CD14-positive monocyte (primary cell): ENCODE data around the gene R3HDM2. TPM values are rescaled to one million over a fixed set of nuclear protein-coding genes. Genes with fewer than 3 reads are reported as not detected.

Source experiments
- DNase-seq, 3 donors: peaks; one replicate each; pipeline ENCODE4 v3.0.0-alpha.2; 2011 to 2022
- H2AFZ ChIP-seq: 2 replicates; pipeline ENCODE4 v1.6.0; 2012; ENCODE audit warnings: mild to moderate bottlenecking, low read depth, low read length, inconsistent platforms; ENCODE audit not compliant: insufficient read depth, poor library complexity, severe bottlenecking
- H3K27ac ChIP-seq, 2 donors: 1 replicate in 1 of 2; 2 replicates in 1 of 2; pipeline ENCODE4 v1.5.1; 2012 to 2013; ENCODE audit warnings: low read length in 2 of 2, control low read depth in 1 of 2, inconsistent platforms in 1 of 2, low read depth in 1 of 2, mild to moderate bottlenecking in 1 of 2
- H3K27me3 ChIP-seq, 2 donors: one replicate each; pipeline versions ENCODE4 v1.6.0 to v1.6.1; 2011 to 2013; ENCODE audit warnings: low read length in 2 of 2; ENCODE audit not compliant: control insufficient read depth in 2 of 2, insufficient read depth in 2 of 2
- H3K36me3 ChIP-seq, 2 donors: replicated peaks in 1 of 2; 1 replicate in 1 of 2; 2 replicates in 1 of 2; pipeline versions ENCODE4 v1.5.1 to v1.6.1; 2012 to 2013; ENCODE audit warnings: low read length in 2 of 2, control low read depth in 1 of 2, inconsistent platforms in 1 of 2, mild to moderate bottlenecking in 1 of 2; ENCODE audit not compliant: insufficient read depth in 2 of 2, control insufficient read depth in 1 of 2
- H3K4me1 ChIP-seq, 2 donors: 1 replicate in 1 of 2; 2 replicates in 1 of 2; pipeline versions ENCODE4 v1.5.1 to v1.6.1; 2012 to 2013; ENCODE audit warnings: low read length in 2 of 2, control low read depth in 1 of 2, inconsistent platforms in 1 of 2, mild to moderate bottlenecking in 1 of 2, moderate library complexity in 1 of 2; ENCODE audit not compliant: insufficient read depth in 2 of 2, control insufficient read depth in 1 of 2
- H3K4me2 ChIP-seq: replicated peaks from 2 replicates; pipeline ENCODE3; 2012; ENCODE audit warnings: low read length, moderate library complexity, mild to moderate bottlenecking; ENCODE audit not compliant: poor library complexity, severe bottlenecking; ENCODE audit errors: extremely low read depth
- H3K4me3 ChIP-seq, 3 experiments: fragments of 200-600 bp in 1 of 3; sonication (generic) in 1 of 3; replicated peaks in 1 of 3; 1 replicate in 2 of 3; 2 replicates in 1 of 3; pipeline ENCODE4 v1.5.1; 2011 to 2013; ENCODE audit warnings: low read length in 3 of 3, mild to moderate bottlenecking in 3 of 3, control low read depth in 2 of 3, low read depth in 2 of 3, inconsistent platforms in 1 of 3, moderate library complexity in 1 of 3
- H3K79me2 ChIP-seq: 2 replicates; pipeline ENCODE4 v1.6.0; 2012; ENCODE audit warnings: mild to moderate bottlenecking, control low read depth, inconsistent platforms, low read length, moderate library complexity; ENCODE audit not compliant: insufficient read depth
- H3K9ac ChIP-seq: 2 replicates; pipeline ENCODE4 v1.6.0; 2017; ENCODE audit warnings: low read length, mild to moderate bottlenecking; ENCODE audit not compliant: insufficient read depth, poor library complexity, severe bottlenecking
- H3K9me3 ChIP-seq, 2 donors: replicated peaks in 1 of 2; 1 replicate in 1 of 2; 2 replicates in 1 of 2; pipeline versions ENCODE4 v1.5.1 to v1.6.1; 2012 to 2013; ENCODE audit warnings: low read length in 2 of 2, control low read depth in 1 of 2; ENCODE audit not compliant: control insufficient read depth in 1 of 2, insufficient read depth in 1 of 2
- H4K20me1 ChIP-seq: 2 replicates; pipeline ENCODE4 v1.6.0; 2012; ENCODE audit warnings: mild to moderate bottlenecking, low read length, control low read depth, moderate library complexity; ENCODE audit not compliant: insufficient read depth
- H3K27ac Mint-ChIP-seq, 7 donors: one replicate each; pipeline ENCODE4 v1.8.0; 2020; ENCODE audit warnings: mild to moderate bottlenecking in 7 of 7, mixed read lengths in 7 of 7, moderate library complexity in 6 of 7, inconsistent platforms in 2 of 7
- H3K27me3 Mint-ChIP-seq, 3 donors: one replicate each; pipeline ENCODE4 v1.8.0; 2021 to 2022; ENCODE audit warnings: low read depth in 3 of 3, mild to moderate bottlenecking in 3 of 3, mixed read lengths in 3 of 3, moderate library complexity in 3 of 3, inconsistent platforms in 1 of 3
- H3K36me3 Mint-ChIP-seq, 2 donors: one replicate each; pipeline ENCODE4 v1.8.0; 2020; ENCODE audit warnings: mixed read lengths in 2 of 2, inconsistent platforms in 1 of 2, mild to moderate bottlenecking in 1 of 2
- H3K4me1 Mint-ChIP-seq: one replicate; pipeline ENCODE4 v1.8.0; 2020; ENCODE audit warnings: mild to moderate bottlenecking, mixed read lengths
- H3K4me3 Mint-ChIP-seq, 2 donors: one replicate each; pipeline ENCODE4 v1.8.0; 2020; ENCODE audit warnings: mild to moderate bottlenecking in 2 of 2, mixed read lengths in 2 of 2, moderate library complexity in 1 of 2
- H3K9me3 Mint-ChIP-seq, 7 donors: one replicate each; pipeline ENCODE4 v1.8.0; 2020 to 2022; ENCODE audit warnings: mixed read lengths in 7 of 7, mild to moderate bottlenecking in 6 of 7, moderate library complexity in 6 of 7, inconsistent platforms in 2 of 7
- WGBS: methylation state at CpG from one replicate; pipeline ENCODE4 v1.1.5; 2013; ENCODE audit warnings: missing lambda C conversion rate; ENCODE audit not compliant: insufficient coverage; 5-methylcytosine and 5-hydroxymethylcytosine counted together
- intact Hi-C, 2 donors: fragments of 100-400 bp; cut with micrococcal nuclease; formaldehyde crosslinking; loops; one replicate each; pipeline versions ENCODE4 v1.15.0 to v1.15.1; 2023
- polyA plus RNA-seq, 3 donors: library from polyadenylated mRNA; depleted of rRNA in 1 of 3; unstranded in 2 of 3; stranded (reverse) in 1 of 3; fragments of 300-500 nt in 2 of 3; fragments of >200 nt in 1 of 3; fragmentation: Illumina TruSeq in 2 of 3; gene quantifications; 1 replicate in 2 of 3; 2 replicates in 1 of 3; pipeline ENCODE4 v1.2.3, GENCODE V29; 2012 to 2021
- TF ChIP-seq, protein P1 (sequence below): fragments of 200-600 bp; IDR thresholded peaks from one replicate; pipeline ENCODE4 v1.8.0; 2022; ENCODE audit warnings: antibody characterized with exemption, mild to moderate bottlenecking

Gene R3HDM2
- polyA plus RNA-seq, 3 donors = 4.2 to 69.4 (median 7.3) TPM

DNA sequence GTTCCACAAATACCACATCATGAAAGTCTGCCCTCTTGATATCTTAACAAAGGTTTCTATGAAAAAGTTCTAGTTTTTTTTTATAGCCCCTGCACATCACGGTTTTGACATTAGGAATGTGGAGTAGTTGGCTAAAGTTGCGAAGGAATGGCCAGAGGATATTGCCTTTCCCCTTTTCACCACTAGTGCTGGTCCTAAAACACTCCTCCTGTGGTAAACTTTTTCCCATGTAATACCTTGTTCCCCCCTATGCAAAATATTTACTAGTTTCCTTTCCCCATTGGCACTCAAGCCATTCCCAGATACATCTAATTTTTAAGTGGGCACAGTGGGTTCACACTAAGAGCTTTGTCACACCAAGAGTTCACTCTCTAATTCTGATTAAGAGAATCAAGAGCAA, 33.4 kb downstream of the R3HDM2 start:
- H3K27me3 Mint-ChIP-seq = no peaks in the 10 kb centered on the region
- H3K79me2 ChIP-seq = peaks cover 26% of the 10 kb centered on the region
- peaks cover 15 to 48% of the 10 kb centered on the region in 2 donors for H3K36me3 ChIP-seq
- DNase-seq = no peak
- no peaks in the 10 kb centered on the region for H3K27me3 ChIP-seq
- TF ChIP-seq, protein P1, sequence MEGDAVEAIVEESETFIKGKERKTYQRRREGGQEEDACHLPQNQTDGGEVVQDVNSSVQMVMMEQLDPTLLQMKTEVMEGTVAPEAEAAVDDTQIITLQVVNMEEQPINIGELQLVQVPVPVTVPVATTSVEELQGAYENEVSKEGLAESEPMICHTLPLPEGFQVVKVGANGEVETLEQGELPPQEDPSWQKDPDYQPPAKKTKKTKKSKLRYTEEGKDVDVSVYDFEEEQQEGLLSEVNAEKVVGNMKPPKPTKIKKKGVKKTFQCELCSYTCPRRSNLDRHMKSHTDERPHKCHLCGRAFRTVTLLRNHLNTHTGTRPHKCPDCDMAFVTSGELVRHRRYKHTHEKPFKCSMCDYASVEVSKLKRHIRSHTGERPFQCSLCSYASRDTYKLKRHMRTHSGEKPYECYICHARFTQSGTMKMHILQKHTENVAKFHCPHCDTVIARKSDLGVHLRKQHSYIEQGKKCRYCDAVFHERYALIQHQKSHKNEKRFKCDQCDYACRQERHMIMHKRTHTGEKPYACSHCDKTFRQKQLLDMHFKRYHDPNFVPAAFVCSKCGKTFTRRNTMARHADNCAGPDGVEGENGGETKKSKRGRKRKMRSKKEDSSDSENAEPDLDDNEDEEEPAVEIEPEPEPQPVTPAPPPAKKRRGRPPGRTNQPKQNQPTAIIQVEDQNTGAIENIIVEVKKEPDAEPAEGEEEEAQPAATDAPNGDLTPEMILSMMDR = no peak
- no peak overlapping the region for H3K4me3 Mint-ChIP-seq
- H3K4me2 ChIP-seq = no peak overlapping the region
- no peak overlapping the region for H3K9ac ChIP-seq
- H2AFZ ChIP-seq = no peak overlapping the region
- H3K27ac Mint-ChIP-seq = peak overlapping the region in 1 of 7 donors; percentile 21
- no peaks in the 10 kb centered on the region for H3K4me1 Mint-ChIP-seq
- no CpG with 5 or more reads among the region's 2 CpGs for WGBS
- no peaks in the 10 kb centered on the region for H3K9me3 Mint-ChIP-seq
- intact Hi-C loops = no loop called here
- peaks cover 30 to 58% of the 10 kb centered on the region in 2 donors for H3K36me3 Mint-ChIP-seq
- H3K4me1 ChIP-seq = no peaks in the 10 kb centered on the region
- peaks cover 41% of the 10 kb centered on the region for H4K20me1 ChIP-seq
- no peak overlapping the region for H3K4me3 ChIP-seq
- no peaks in the 10 kb centered on the region for H3K9me3 ChIP-seq
- no peak overlapping the region for H3K27ac ChIP-seq

DNA sequence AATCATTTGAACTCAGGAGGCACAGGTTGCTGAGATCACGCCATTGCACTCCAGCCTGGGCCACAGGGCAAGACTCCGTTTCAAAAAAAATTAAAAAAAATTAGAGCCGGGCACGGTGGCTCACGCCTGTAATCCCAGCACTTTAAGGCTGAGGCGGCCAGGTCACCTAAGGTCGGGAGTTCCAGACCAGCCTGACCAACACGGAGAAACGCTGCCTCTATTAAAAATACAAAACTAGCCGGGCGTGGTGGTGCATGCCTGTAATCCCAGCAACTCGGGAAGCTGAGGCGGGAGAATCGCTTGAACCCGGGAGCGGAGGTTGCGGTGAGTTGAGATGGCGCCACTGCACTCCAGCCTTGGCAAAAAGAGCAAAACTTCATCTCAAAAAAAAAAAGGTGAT, 35.7 kb downstream of the R3HDM2 start:
- Histone ChIP-seq H3K36me3 (peaks cover 33 to 71% of the 10 kb centered on the region in 2 donors), H4K20me1 (peaks cover 31% of the 10 kb centered on the region), H3K9ac (no peak overlapping the region), H2AFZ (no peak overlapping the region), H3K79me2 (peaks cover 14% of the 10 kb centered on the region), H3K4me3 (no peak overlapping the region), H3K4me2 (no peak overlapping the region), H3K27ac (no peak overlapping the region), H3K9me3 (no peaks in the 10 kb centered on the region), H3K4me1 (no peaks in the 10 kb centered on the region), H3K27me3 (no peaks in the 10 kb centered on the region)
- 95% methylated on average over 18 of the region's 18 CpGs for WGBS
- no peak for DNase-seq
- Mint-ChIP-seq H3K4me3 (no peak overlapping the region), H3K36me3 (peaks cover 47 to 72% of the 10 kb centered on the region in 2 donors), H3K9me3 (no peaks in the 10 kb centered on the region), H3K4me1 (no peaks in the 10 kb centered on the region), H3K27ac (no peak overlapping the region), H3K27me3 (no peaks in the 10 kb centered on the region)
- TF ChIP-seq, protein P1 = no peak
- intact Hi-C loops = no loop called here
